MCF 10A (cell line): ENCODE data around the gene PKP2. TPM values are rescaled to one million over a fixed set of nuclear protein-coding genes. Genes with fewer than 3 reads are reported as not detected.

Experiments used
- BruUV-seq: library from RNA; stranded (reverse); fragments of 400-500 nt; replicated peaks from 2 replicates; lab custom pipeline; 2021; lab: Mats Ljungman, UMichigan
- CTCF ChIA-PET: fragments of 300-600 bp; sonication (Branson Sonifier 250); formaldehyde crosslinking; extraction: SDS; loops from one replicate; lab custom pipeline; 2021; ENCODE audit warnings: antibody characterized with exemption, inconsistent platforms; lab: Yijun Ruan, JAX
- POLR2A ChIA-PET: fragments of 300-600, 350-650 bp; sonication (Branson Sonifier 250); formaldehyde crosslinking; extraction: SDS; loops from one replicate; lab custom pipeline; 2020; ENCODE audit warnings: antibody characterized with exemption, inconsistent platforms; lab: Yijun Ruan, JAX
- DNase-seq: peaks from one replicate; pipeline ENCODE4 v3.0.0-alpha.2; 2018; ENCODE audit not compliant: unreplicated experiment
- H3K27ac Mint-ChIP-seq: one replicate; pipeline ENCODE4 v1.8.0; 2022; ENCODE audit warnings: mild to moderate bottlenecking, low read depth, mixed read lengths; ENCODE audit not compliant: unreplicated experiment
- H3K27me3 Mint-ChIP-seq: one replicate; pipeline ENCODE4 v1.8.0; 2022; ENCODE audit warnings: mixed read lengths; ENCODE audit not compliant: insufficient read depth, unreplicated experiment
- H3K36me3 Mint-ChIP-seq: one replicate; pipeline ENCODE4 v1.8.0; 2022; ENCODE audit warnings: mild to moderate bottlenecking, moderate library complexity, mixed read lengths; ENCODE audit not compliant: insufficient read depth, unreplicated experiment
- H3K4me1 Mint-ChIP-seq: one replicate; pipeline ENCODE4 v1.8.0; 2022; ENCODE audit warnings: mixed read lengths; ENCODE audit not compliant: insufficient read depth, unreplicated experiment
- H3K4me3 Mint-ChIP-seq: one replicate; pipeline ENCODE4 v1.8.0; 2022; ENCODE audit warnings: mild to moderate bottlenecking, moderate library complexity, mixed read lengths; ENCODE audit not compliant: unreplicated experiment
- H3K9me3 Mint-ChIP-seq: one replicate; pipeline ENCODE4 v1.8.0; 2022; ENCODE audit warnings: mixed read lengths; ENCODE audit not compliant: unreplicated experiment
- intact Hi-C: fragments of 100-400 bp; cut with micrococcal nuclease; formaldehyde crosslinking; loops from 2 replicates; pipeline ENCODE4 v1.14.1; 2022
- total RNA-seq: library from RNA; stranded (reverse); gene quantifications from 2 replicates; pipeline ENCODE4 v1.2.3, GENCODE V29; 2022
- TF ChIP-seq, protein P1 (sequence below): fragments of 200-600 bp; IDR thresholded peaks from one replicate; pipeline ENCODE4 v1.8.0; 2022; ENCODE audit warnings: antibody characterized with exemption, mild to moderate bottlenecking; ENCODE audit not compliant: unreplicated experiment

The PKP2 gene
- total RNA-seq, 1 experiment from 2014 or later = 88.0 TPM

DNA sequence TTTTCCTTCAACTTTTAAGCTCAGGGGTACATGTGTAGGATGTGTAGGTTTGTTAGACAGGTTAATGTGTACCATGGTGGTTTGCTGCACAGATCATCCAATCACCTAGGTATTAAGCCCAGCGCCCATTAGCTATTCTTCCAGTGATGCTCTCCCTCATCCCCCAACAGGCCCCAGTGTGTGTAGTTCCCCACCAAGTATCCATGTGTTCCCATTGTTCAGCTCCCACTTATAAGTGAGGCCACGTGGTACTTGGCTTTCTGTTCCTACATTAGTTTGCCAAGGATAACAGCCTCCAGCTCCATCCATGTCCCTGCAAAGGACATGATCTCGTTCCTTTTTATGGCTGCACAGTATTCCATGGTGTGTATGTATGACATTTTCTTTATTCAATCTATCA is 92.3 kb downstream of the PKP2 start:
- H3K4me1 Mint-ChIP-seq = no peaks in the 10 kb centered on the region
- intact Hi-C loops = no loop called here
- H3K36me3 Mint-ChIP-seq = peaks cover 63% of the 10 kb centered on the region
- BruUV-seq = no TSS peak
- no peak for DNase-seq
- ChIA-PET POLR2A (no interaction called here), CTCF (no interaction called here)
- TF ChIP-seq, protein P1, sequence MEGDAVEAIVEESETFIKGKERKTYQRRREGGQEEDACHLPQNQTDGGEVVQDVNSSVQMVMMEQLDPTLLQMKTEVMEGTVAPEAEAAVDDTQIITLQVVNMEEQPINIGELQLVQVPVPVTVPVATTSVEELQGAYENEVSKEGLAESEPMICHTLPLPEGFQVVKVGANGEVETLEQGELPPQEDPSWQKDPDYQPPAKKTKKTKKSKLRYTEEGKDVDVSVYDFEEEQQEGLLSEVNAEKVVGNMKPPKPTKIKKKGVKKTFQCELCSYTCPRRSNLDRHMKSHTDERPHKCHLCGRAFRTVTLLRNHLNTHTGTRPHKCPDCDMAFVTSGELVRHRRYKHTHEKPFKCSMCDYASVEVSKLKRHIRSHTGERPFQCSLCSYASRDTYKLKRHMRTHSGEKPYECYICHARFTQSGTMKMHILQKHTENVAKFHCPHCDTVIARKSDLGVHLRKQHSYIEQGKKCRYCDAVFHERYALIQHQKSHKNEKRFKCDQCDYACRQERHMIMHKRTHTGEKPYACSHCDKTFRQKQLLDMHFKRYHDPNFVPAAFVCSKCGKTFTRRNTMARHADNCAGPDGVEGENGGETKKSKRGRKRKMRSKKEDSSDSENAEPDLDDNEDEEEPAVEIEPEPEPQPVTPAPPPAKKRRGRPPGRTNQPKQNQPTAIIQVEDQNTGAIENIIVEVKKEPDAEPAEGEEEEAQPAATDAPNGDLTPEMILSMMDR = no peak
- H3K9me3 Mint-ChIP-seq = peaks cover 8% of the 10 kb centered on the region
- no peak overlapping the region for H3K4me3 Mint-ChIP-seq
- no peak overlapping the region for H3K27ac Mint-ChIP-seq
- no peaks in the 10 kb centered on the region for H3K27me3 Mint-ChIP-seq

DNA sequence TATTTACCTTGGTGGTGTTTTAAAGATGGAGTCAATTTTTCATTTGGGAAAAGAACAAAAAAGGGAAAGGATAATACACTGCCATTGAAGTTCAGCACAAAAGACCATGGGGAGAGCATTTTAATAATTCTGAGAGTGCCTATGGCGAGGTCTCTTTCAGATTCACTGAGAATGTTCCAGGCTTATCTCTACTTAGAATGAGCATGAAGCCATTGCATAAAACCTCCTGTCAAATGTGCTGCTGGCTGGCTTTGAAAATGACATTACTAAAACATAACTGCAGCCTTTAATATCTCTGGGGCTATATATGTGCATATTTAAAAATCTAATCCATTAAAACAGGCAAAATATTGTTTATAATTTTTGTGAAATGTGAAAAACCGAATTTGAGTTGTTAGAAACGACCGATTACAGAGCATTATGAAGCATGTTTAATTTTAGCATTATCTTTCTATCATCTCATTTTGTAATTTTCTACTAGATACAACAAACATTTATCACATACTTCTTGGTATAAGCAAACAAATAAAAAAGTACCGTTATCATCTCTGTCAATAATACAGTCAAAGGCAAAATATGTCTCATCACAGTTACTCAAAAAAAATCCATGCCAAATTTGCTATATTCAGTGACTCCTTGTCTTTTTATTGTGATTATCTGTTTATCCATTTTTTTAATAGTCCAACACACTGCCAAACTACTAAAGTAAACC is 95.2 kb downstream of the PKP2 start:
- intact Hi-C loops = no loop called here
- Mint-ChIP-seq H3K4me1 (no peaks in the 10 kb centered on the region), H3K27me3 (no peaks in the 10 kb centered on the region), H3K36me3 (peaks cover 50% of the 10 kb centered on the region), H3K4me3 (no peak overlapping the region), H3K9me3 (no peaks in the 10 kb centered on the region), H3K27ac (peak overlapping the region; percentile 57)
- DNase-seq = no peak
- CTCF ChIA-PET = no interaction called here
- TSS peak; percentile 25 for BruUV-seq
- POLR2A ChIA-PET = no interaction called here
- TF ChIP-seq, protein P1 = no peak

DNA sequence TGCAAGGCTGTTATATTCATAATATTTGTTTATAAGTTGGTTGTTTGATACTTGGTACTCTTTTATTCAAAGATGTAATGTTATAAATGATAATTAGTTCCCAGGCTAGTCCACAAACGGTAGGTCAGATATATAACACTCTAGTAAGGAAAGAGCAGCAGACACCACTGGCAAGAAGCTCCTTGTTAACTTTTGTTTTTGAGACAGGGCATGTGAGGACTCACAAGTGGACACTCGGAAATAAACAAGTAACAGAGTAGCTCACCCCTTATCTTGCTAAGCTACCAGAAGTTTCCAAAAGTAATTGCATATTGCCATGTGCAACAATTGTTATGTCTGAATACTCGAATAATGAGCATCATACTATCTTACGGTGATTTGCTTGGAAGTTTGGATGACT is 102.3 kb downstream of the PKP2 start:
- POLR2A ChIA-PET = no interaction called here

DNA sequence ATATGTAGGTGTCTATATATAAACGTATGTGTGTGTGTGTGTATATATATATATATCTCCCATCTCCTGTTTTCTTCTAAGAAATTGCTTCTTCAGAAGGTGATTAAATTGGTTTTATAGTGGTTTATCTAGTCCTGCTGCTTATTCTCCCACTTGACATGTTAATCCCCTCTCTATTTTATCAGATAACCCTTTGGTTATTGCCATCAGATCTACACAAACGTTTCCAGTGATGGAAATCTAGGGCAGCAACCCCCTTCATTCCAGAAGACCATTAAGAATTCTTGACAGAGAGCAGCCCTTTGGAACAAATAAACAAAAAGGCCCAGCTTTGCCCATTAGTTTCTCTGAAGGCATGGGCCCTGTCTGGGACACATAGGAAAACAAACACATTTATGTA is 106.7 kb downstream of the PKP2 start:
- Mint-ChIP-seq H3K9me3 (no peaks in the 10 kb centered on the region), H3K36me3 (peaks cover 82% of the 10 kb centered on the region), H3K4me1 (no peaks in the 10 kb centered on the region), H3K27ac (no peak overlapping the region), H3K4me3 (no peak overlapping the region), H3K27me3 (no peaks in the 10 kb centered on the region)
- ChIA-PET POLR2A (no interaction called here), CTCF (no interaction called here)
- intact Hi-C loops = no loop called here
- BruUV-seq = no TSS peak
- no peak for DNase-seq
- TF ChIP-seq, protein P1 = no peak

More for the DNA sequence above, 102.3 kb downstream of the PKP2 start:
- H3K27ac Mint-ChIP-seq = no peak overlapping the region
- H3K36me3 Mint-ChIP-seq = peaks cover 83% of the 10 kb centered on the region
- H3K4me3 Mint-ChIP-seq = no peak overlapping the region
- CTCF ChIA-PET = interaction anchor here (0.9 kb wide), 1 partner anchor 1228 kb away, joined by 4 read pairs; the partner anchor contains the start of gene ALG10
- no peaks in the 10 kb centered on the region for H3K27me3 Mint-ChIP-seq
- H3K9me3 Mint-ChIP-seq = no peaks in the 10 kb centered on the region
- BruUV-seq = no TSS peak
- H3K4me1 Mint-ChIP-seq = no peaks in the 10 kb centered on the region
- intact Hi-C loops = no loop called here
- TF ChIP-seq, protein P1 = no peak
- no peak for DNase-seq
